GM12878 (cell line): ENCODE results near the gene NBPF3. TPM values are rescaled to one million over a fixed set of nuclear protein-coding genes. Genes with fewer than 3 reads are reported as not detected.

Experiments used
- ATAC-seq: fragments of 200-7000 bp; cut with Tn5 transposase; 3 replicates; pipeline ENCODE4 v1.9.1; 2020; ENCODE audit warnings: mild to moderate bottlenecking, moderate library complexity
- BruUV-seq: library from RNA; stranded (reverse); fragments of 400-500 nt; replicated peaks from 2 replicates; lab custom pipeline; 2021; lab: Mats Ljungman, UMichigan
- CTCF ChIA-PET: fragments of 300-600 bp; sonication (Branson Sonifier 250); formaldehyde crosslinking; extraction: SDS; loops from one replicate; lab custom pipeline; 2021; ENCODE audit warnings: inconsistent platforms; lab: Yijun Ruan, JAX
- POLR2A ChIA-PET: fragments of 350-600 bp; formaldehyde crosslinking; extraction: SDS; loops from one replicate; lab custom pipeline; 2021; ENCODE audit warnings: inconsistent platforms; lab: Charles Lee
- RAD21 ChIA-PET: fragments of 300-600 bp; sonication (Branson Sonifier 250); formaldehyde crosslinking; loops from one replicate; lab custom pipeline; 2023; ENCODE audit warnings: antibody characterized with exemption; ENCODE audit not compliant: unreplicated experiment; lab: Charles Lee
- SMC1A ChIA-PET: fragments of 300-600 bp; sonication (Branson Sonifier 250); formaldehyde crosslinking; loops from one replicate; lab custom pipeline; 2023; ENCODE audit not compliant: unreplicated experiment, uncharacterized antibody; lab: Charles Lee
- DNase-seq: peaks from one replicate; pipeline ENCODE4 v3.0.0-alpha.2; 2011; ENCODE audit warnings: low read depth, low spot score
- FAIRE-seq: peaks from 3 replicates; lab custom pipeline; 2011; peaks lifted over from hg19 to GRCh38; lab: Jason Lieb, UNC
- H2AFZ ChIP-seq: 2 replicates; pipeline ENCODE4 v1.6.0; 2011; ENCODE audit warnings: low read depth, low read length, control low read depth; ENCODE audit not compliant: control insufficient read depth
- H3K27ac ChIP-seq: 2 replicates; pipeline ENCODE4 v1.5.1; 2011; ENCODE audit warnings: control low read depth; ENCODE audit not compliant: control insufficient read depth, insufficient read depth
- H3K27me3 ChIP-seq, 2 experiments: replicated peaks in 1 of 2; 2 replicates each; pipeline versions ENCODE4 v1.6.0 to v1.6.1; 2011; ENCODE audit warnings: low read length in 1 of 2; ENCODE audit not compliant: control insufficient read depth in 2 of 2, insufficient read depth in 2 of 2
- H3K36me3 ChIP-seq, 2 experiments: 2 replicates each; pipeline ENCODE4 v1.5.1; 2011; ENCODE audit warnings: low read length in 1 of 2; ENCODE audit not compliant: control insufficient read depth in 2 of 2, insufficient read depth in 2 of 2
- H3K4me1 ChIP-seq: 2 replicates; pipeline ENCODE4 v1.6.1; 2011; ENCODE audit warnings: mild to moderate bottlenecking, low read length, moderate library complexity, mixed read lengths; ENCODE audit not compliant: control insufficient read depth, insufficient read depth
- H3K4me2 ChIP-seq: 2 replicates; pipeline ENCODE4 v1.6.0; 2011; ENCODE audit warnings: control low read depth; ENCODE audit not compliant: control insufficient read depth, insufficient read depth
- H3K4me3 ChIP-seq: fragments of 200-600 bp; sonication (generic); 2 replicates; pipeline ENCODE4 v1.5.1; 2016
- H3K79me2 ChIP-seq: 2 replicates; pipeline ENCODE4 v1.6.0; 2011; ENCODE audit warnings: low read length; ENCODE audit not compliant: control insufficient read depth, insufficient read depth
- H3K9ac ChIP-seq: 2 replicates; pipeline ENCODE4 v1.8.0; 2011; ENCODE audit warnings: low read length, control low read depth, mixed read lengths; ENCODE audit not compliant: control insufficient read depth, insufficient read depth
- H3K9me3 ChIP-seq: replicated peaks from 3 replicates; pipeline ENCODE4 v1.5.1; 2011; ENCODE audit warnings: mild to moderate bottlenecking, low read length; ENCODE audit not compliant: control insufficient read depth, insufficient read depth
- H4K20me1 ChIP-seq: 2 replicates; pipeline ENCODE4 v1.6.0; 2011; ENCODE audit not compliant: control insufficient read depth, insufficient read depth
- CBFB ChIP-seq: IDR thresholded peaks from 2 replicates; pipeline ENCODE4 v1.6.1; 2016; ENCODE audit warnings: antibody characterized with exemption, low read depth
- FOS ChIP-seq: IDR thresholded peaks from 3 replicates; pipeline ENCODE4 v1.6.1; 2011; ENCODE audit warnings: borderline replicate concordance; ENCODE audit not compliant: insufficient read length; ENCODE audit errors: extremely low read depth
- IKZF1 ChIP-seq: fragments of 450-650 bp; conservative IDR thresholded peaks from 2 replicates; pipeline ENCODE4 v1.6.1; 2017; ENCODE audit warnings: antibody characterized with exemption, mild to moderate bottlenecking
- LARP7 ChIP-seq: fragments of 450-650 bp; IDR thresholded peaks from 2 replicates; pipeline ENCODE4 v1.6.1; 2017; ENCODE audit warnings: mild to moderate bottlenecking
- NFXL1 ChIP-seq: fragments of 450-650 bp; IDR thresholded peaks from 2 replicates; pipeline ENCODE4 v1.6.1; 2017; ENCODE audit warnings: antibody characterized with exemption, mild to moderate bottlenecking, borderline replicate concordance
- NFYB ChIP-seq: IDR thresholded peaks from 2 replicates; pipeline ENCODE4 v1.6.1; 2011; ENCODE audit warnings: low read depth, mild to moderate bottlenecking, low read length, improper control_type of control experiment, moderate library complexity; ENCODE audit not compliant: insufficient read depth
- PAX8 ChIP-seq: fragments of 450-650 bp; IDR thresholded peaks from 2 replicates; pipeline ENCODE4 v1.6.1; 2017; ENCODE audit warnings: mild to moderate bottlenecking, moderate library complexity
- POU2F2 ChIP-seq: IDR thresholded peaks from 3 replicates; pipeline ENCODE4 v1.6.1; 2011; ENCODE audit warnings: low read depth, mild to moderate bottlenecking, low read length, borderline replicate concordance
- RAD51 ChIP-seq: fragments of 450-650 bp; IDR thresholded peaks from 2 replicates; pipeline ENCODE4 v1.6.1; 2016; ENCODE audit warnings: moderate library complexity, mild to moderate bottlenecking, inconsistent platforms
- SIN3A ChIP-seq: IDR thresholded peaks from 2 replicates; pipeline ENCODE4 v1.6.1; 2012; ENCODE audit warnings: low read depth, low read length, improper control_type of control experiment
- SMAD5 ChIP-seq: IDR thresholded peaks from 2 replicates; pipeline ENCODE4 v1.6.1; 2016; ENCODE audit warnings: antibody characterized with exemption, low read depth
- SMARCA5 ChIP-seq: fragments of 450-650 bp; IDR thresholded peaks from 2 replicates; pipeline ENCODE4 v1.6.1; 2017; ENCODE audit warnings: mild to moderate bottlenecking
- SREBF2 ChIP-seq: IDR thresholded peaks from 2 replicates; pipeline ENCODE4 v1.6.1; 2012; ENCODE audit warnings: mild to moderate bottlenecking, low read length
- TARDBP ChIP-seq: IDR thresholded peaks from 2 replicates; pipeline ENCODE4 v1.6.1; 2016; ENCODE audit warnings: borderline replicate concordance
- TCF7 ChIP-seq: IDR thresholded peaks from 2 replicates; pipeline ENCODE4 v1.6.1; 2014; ENCODE audit warnings: antibody characterized with exemption, borderline replicate concordance
- WGBS: methylation state at CpG from one replicate; pipeline ENCODE4 v1.1.6; 2016; ENCODE audit warnings: low lambda C conversion rate; ENCODE audit not compliant: insufficient replicate concordance, insufficient coverage; ENCODE audit errors: missing lambda C conversion rate; 5-methylcytosine and 5-hydroxymethylcytosine counted together
- in situ Hi-C: fragments of 300-500 bp; cut with MboI; formaldehyde crosslinking; loops from 9 replicates; pipeline ENCODE4 v1.14.3; 2018; ENCODE audit warnings: mixed read lengths
- intact Hi-C: fragments of 100-400 bp; cut with micrococcal nuclease; formaldehyde crosslinking; loops from one replicate; pipeline ENCODE4 v1.14.2; 2022; ENCODE audit not compliant: unreplicated experiment
- polyA plus RNA-seq, 11 experiments: library from polyadenylated mRNA; depleted of rRNA in 4 of 11; unstranded in 6 of 11; stranded (reverse) in 5 of 11; fragments of >200 nt; fragmentation: Nextera tagmentation in 4 of 11; fragmentation: Illumina TruSeq in 1 of 11; extraction: Ambion mirVana in 4 of 11; extraction: Trizol in 1 of 11; gene quantifications; 1 replicate in 1 of 11; 2 replicates in 10 of 11; pipeline versions ENCODE4 v1.2.1 to v1.2.3, GENCODE V29; 2011 to 2016; ENCODE audit warnings: inconsistent platforms in 2 of 11, missing spikeins in 2 of 11, low read depth in 1 of 11
- total RNA-seq, 4 experiments: library from RNA; depleted of rRNA in 3 of 4; stranded (reverse); fragments of >200 nt in 3 of 4; fragmentation: Illumina TruSeq in 1 of 4; extraction: Trizol in 1 of 4; gene quantifications; 2 replicates each; pipeline versions ENCODE4 v1.2.1 to v1.2.3, GENCODE V29; 2013 to 2021

NBPF3 gene
- total and polyA plus RNA-seq, 10 of the 15 experiments (the other 5 are each of a cell fraction or from before 2014, with no cell fraction given) = 0.56 to 4.4 (median 2.7) TPM

- CTCF ChIA-PET = interaction anchor here (19.0 kb wide), 1 partner anchor 19 kb away, joined by 327 read pairs; the partner anchor contains the start of gene ALPL
- no peak overlapping the region for H3K4me2 ChIP-seq
- H3K27ac ChIP-seq = no peak overlapping the region
- no peak overlapping the region for H3K4me3 ChIP-seq
- 52% methylated on average over 5 of the region's 5 CpGs for whole genome bisulfite sequencing
- DNase-seq (no peak), FAIRE-seq (no peak), ATAC-seq (no peak)
- no TSS peak for BruUV-seq
- H3K9ac ChIP-seq = no peak overlapping the region
- H4K20me1 ChIP-seq = no peaks in the 10 kb centered on the region
- RAD21 ChIA-PET = interaction anchor here (7.5 kb wide), 1 partner anchor 21 kb away, joined by 109 read pairs; the partner anchor contains the start of gene ALPL
- H2AFZ ChIP-seq = no peak overlapping the region
- H3K4me1 ChIP-seq = no peaks in the 10 kb centered on the region
- no peaks in the 10 kb centered on the region for H3K9me3 ChIP-seq
- SMC1A ChIA-PET = interaction anchor here (18.9 kb wide), 1 partner anchor 19 kb away, joined by 326 read pairs; the partner anchor contains the start of gene ALPL
- H3K79me2 ChIP-seq = no peaks in the 10 kb centered on the region
- POLR2A ChIA-PET = interaction anchor here (2.3 kb wide), 1 partner anchor 17 kb away, joined by 6 read pairs; no protein-coding TSS in a partner anchor
- TF ChIP-seq RAD51 = no peak
- no peak for TF ChIP-seq SMARCA5
- TF ChIP-seq LARP7 = no peak
- TF ChIP-seq FOS = no peak
- no peak for TF ChIP-seq SMAD5
- no peak for TF ChIP-seq TARDBP
- no peak for TF ChIP-seq PAX8
- TF ChIP-seq POU2F2 = no peak
- TF ChIP-seq CBFB = no peak
- TF ChIP-seq SIN3A = no peak
- TF ChIP-seq IKZF1 = no peak
- no peak for TF ChIP-seq SREBF2
- TF ChIP-seq NFYB = no peak
- no peak for TF ChIP-seq NFXL1
- TF ChIP-seq TCF7 = no peak
- no peaks in the 10 kb centered on the region for H3K36me3 ChIP-seq
- intact Hi-C loops (no loop called here), in situ Hi-C loops (no loop called here)
- no peaks in the 10 kb centered on the region; a peak in 1 of 4 replicates for H3K27me3 ChIP-seq
These were observed 91.3 kb downstream of the NBPF3 start for GRCh38 chr1:21531241-21531640.
